DND-41 (cell line): ENCODE results near the gene FBP1.

Experiments
- CTCF ChIP-seq: IDR thresholded peaks from 2 replicates; pipeline ENCODE4 v1.5.1; 2012; ENCODE audit warnings: borderline replicate concordance, low read length, moderate library complexity, mild to moderate bottlenecking; ENCODE audit not compliant: poor library complexity, severe bottlenecking; ENCODE audit errors: extremely low read depth
- EZH2 ChIP-seq: IDR thresholded peaks from 3 replicates; pipeline ENCODE4 v1.6.1; 2012; ENCODE audit warnings: borderline replicate concordance, low read depth, mild to moderate bottlenecking, moderate library complexity, low read length, inconsistent platforms; ENCODE audit not compliant: severe bottlenecking

GRCh38 chr9:94593459-94594345 is 45.6 kb downstream of the FBP1 start, which contains the start of gene FBP2:
- no peak for TF ChIP-seq EZH2
- TF ChIP-seq CTCF: no peak
